ENCODE data around the gene U2AF2.

The U2AF2 gene

GRCh38 chr19:55689411-55690108, 34.7 kb downstream of the U2AF2 start:
- no peaks in the 10 kb centered on the region for H3K27me3 Mint-ChIP-seq (ENCODE audit: low read depth)
- H3K9me3 Mint-ChIP-seq: no peaks in the 10 kb centered on the region
- peaks cover 2% of the 10 kb centered on the region for H3K4me1 Mint-ChIP-seq (ENCODE audit: low read depth)

GRCh38 chr19:55690109-55690768, 35.4 kb downstream of the U2AF2 start:
- H3K27ac Mint-ChIP-seq: no peak overlapping the region
- no peak overlapping the region for H3K4me3 Mint-ChIP-seq
- H3K27me3 Mint-ChIP-seq (ENCODE audit: low read depth): no peaks in the 10 kb centered on the region
- H3K9me3 Mint-ChIP-seq: no peaks in the 10 kb centered on the region
- peaks cover 2% of the 10 kb centered on the region for H3K4me1 Mint-ChIP-seq (ENCODE audit: low read depth)
- peaks cover 11% of the 10 kb centered on the region for H3K36me3 Mint-ChIP-seq (ENCODE audit: low read depth)

More at GRCh38 chr19:55689411-55690108, 34.7 kb downstream of the U2AF2 start:
- no peak overlapping the region for H3K27ac Mint-ChIP-seq
- H3K36me3 Mint-ChIP-seq (ENCODE audit: low read depth): peaks cover 11% of the 10 kb centered on the region
- no peak overlapping the region for H3K4me3 Mint-ChIP-seq

GRCh38 chr19:55690769-55691545, 36.1 kb downstream of the U2AF2 start:
- Mint-ChIP-seq H3K36me3 (ENCODE audit: low read depth) (peaks cover 9% of the 10 kb centered on the region), H3K4me3 (no peak overlapping the region), H3K9me3 (no peaks in the 10 kb centered on the region), H3K27me3 (ENCODE audit: low read depth) (no peaks in the 10 kb centered on the region), H3K4me1 (ENCODE audit: low read depth) (peaks cover 2% of the 10 kb centered on the region), H3K27ac (no peak overlapping the region)

GRCh38 chr19:55691561-55692481, 37.0 kb downstream of the U2AF2 start:
- H3K27me3 Mint-ChIP-seq (ENCODE audit: low read depth): no peaks in the 10 kb centered on the region
- H3K4me3 Mint-ChIP-seq: no peak overlapping the region
- no peaks in the 10 kb centered on the region for H3K9me3 Mint-ChIP-seq
- no peak overlapping the region for H3K27ac Mint-ChIP-seq
- peaks cover 8% of the 10 kb centered on the region for H3K36me3 Mint-ChIP-seq (ENCODE audit: low read depth)
- no peaks in the 10 kb centered on the region for H3K4me1 Mint-ChIP-seq (ENCODE audit: low read depth)

GRCh38 chr19:55692681-55693081, 37.8 kb downstream of the U2AF2 start:
- Mint-ChIP-seq H3K27me3 (ENCODE audit: low read depth) (no peaks in the 10 kb centered on the region), H3K36me3 (ENCODE audit: low read depth) (peaks cover 10% of the 10 kb centered on the region), H3K4me3 (no peak overlapping the region), H3K9me3 (no peaks in the 10 kb centered on the region), H3K4me1 (ENCODE audit: low read depth) (no peaks in the 10 kb centered on the region), H3K27ac (no peak overlapping the region)

GRCh38 chr19:55693336-55693974, 38.6 kb downstream of the U2AF2 start:
- H3K4me3 Mint-ChIP-seq: no peak overlapping the region
- no peak overlapping the region for H3K27ac Mint-ChIP-seq
- peaks cover 11% of the 10 kb centered on the region for H3K36me3 Mint-ChIP-seq (ENCODE audit: low read depth)
- H3K4me1 Mint-ChIP-seq (ENCODE audit: low read depth): no peaks in the 10 kb centered on the region
- H3K27me3 Mint-ChIP-seq (ENCODE audit: low read depth): no peaks in the 10 kb centered on the region
- no peaks in the 10 kb centered on the region for H3K9me3 Mint-ChIP-seq

GRCh38 chr19:55694241-55694655, 39.4 kb downstream of the U2AF2 start:
- no peaks in the 10 kb centered on the region for H3K4me1 Mint-ChIP-seq (ENCODE audit: low read depth)
- H3K27me3 Mint-ChIP-seq (ENCODE audit: low read depth): no peaks in the 10 kb centered on the region
- H3K4me3 Mint-ChIP-seq: no peak overlapping the region
- no peaks in the 10 kb centered on the region for H3K9me3 Mint-ChIP-seq
- peaks cover 11% of the 10 kb centered on the region for H3K36me3 Mint-ChIP-seq (ENCODE audit: low read depth)
- H3K27ac Mint-ChIP-seq: no peak overlapping the region

- Mint-ChIP-seq H3K9me3 (no peaks in the 10 kb centered on the region), H3K4me1 (ENCODE audit: low read depth) (no peaks in the 10 kb centered on the region), H3K36me3 (ENCODE audit: low read depth) (peaks cover 11% of the 10 kb centered on the region), H3K27me3 (ENCODE audit: low read depth) (no peaks in the 10 kb centered on the region), H3K27ac (no peak overlapping the region), H3K4me3 (no peak overlapping the region)
Observed at GRCh38 chr19:55694656-55695491, 40.0 kb downstream of the U2AF2 start.

- Mint-ChIP-seq H3K27ac (no peak overlapping the region), H3K36me3 (ENCODE audit: low read depth) (peaks cover 11% of the 10 kb centered on the region)
Observed at GRCh38 chr19:55695511-55696290, 40.9 kb downstream of the U2AF2 start.

GRCh38 chr19:55696301-55697068, 41.6 kb downstream of the U2AF2 start:
- no peaks in the 10 kb centered on the region for H3K27me3 Mint-ChIP-seq (ENCODE audit: low read depth)
- H3K27ac Mint-ChIP-seq: no peak overlapping the region
- H3K4me3 Mint-ChIP-seq: no peak overlapping the region
- H3K9me3 Mint-ChIP-seq: no peaks in the 10 kb centered on the region
- peaks cover 11% of the 10 kb centered on the region for H3K36me3 Mint-ChIP-seq (ENCODE audit: low read depth)
- no peaks in the 10 kb centered on the region for H3K4me1 Mint-ChIP-seq (ENCODE audit: low read depth)

More at GRCh38 chr19:55695511-55696290, 40.9 kb downstream of the U2AF2 start:
- H3K4me3 Mint-ChIP-seq: no peak overlapping the region
- no peaks in the 10 kb centered on the region for H3K9me3 Mint-ChIP-seq
- no peaks in the 10 kb centered on the region for H3K27me3 Mint-ChIP-seq (ENCODE audit: low read depth)
- H3K4me1 Mint-ChIP-seq (ENCODE audit: low read depth): no peaks in the 10 kb centered on the region

- no peaks in the 10 kb centered on the region for H3K9me3 Mint-ChIP-seq
- peaks cover 11% of the 10 kb centered on the region for H3K36me3 Mint-ChIP-seq (ENCODE audit: low read depth)
- H3K4me3 Mint-ChIP-seq: no peak overlapping the region
- H3K27me3 Mint-ChIP-seq (ENCODE audit: low read depth): no peaks in the 10 kb centered on the region
- H3K4me1 Mint-ChIP-seq (ENCODE audit: low read depth): no peaks in the 10 kb centered on the region
- no peak overlapping the region for H3K27ac Mint-ChIP-seq
Observed at GRCh38 chr19:55697069-55697440, 42.2 kb downstream of the U2AF2 start.

- no peak overlapping the region for H3K27ac Mint-ChIP-seq
- H3K4me1 Mint-ChIP-seq (ENCODE audit: low read depth): no peaks in the 10 kb centered on the region
- H3K36me3 Mint-ChIP-seq (ENCODE audit: low read depth): peaks cover 14% of the 10 kb centered on the region
- no peak overlapping the region for H3K4me3 Mint-ChIP-seq
- H3K27me3 Mint-ChIP-seq (ENCODE audit: low read depth): no peaks in the 10 kb centered on the region
- no peaks in the 10 kb centered on the region for H3K9me3 Mint-ChIP-seq
Observed at GRCh38 chr19:55697698-55698097, 42.9 kb downstream of the U2AF2 start.

Data from T-helper 1 cell treated with Interleukin-12 subunit alpha and Interleukin-12 subunit beta and Interleukin-4 antibody, amounts not matched to agents 30 μg/mL and 1 μg/mL, for 36 hours (primary cell).